C1 segment of cervical spinal cord (tissue), 14 donors: Measurements from ENCODE around the gene ARHGAP10.
A peak's percentile ranks its signal among the peaks of the same experiment; 100 is the strongest.

Source experiments
- DNase-seq, 14 donors: peaks; one replicate each; lab custom pipeline; 2025; lab: John Stamatoyannopoulos, UW

Gene ARHGAP10

DNA sequence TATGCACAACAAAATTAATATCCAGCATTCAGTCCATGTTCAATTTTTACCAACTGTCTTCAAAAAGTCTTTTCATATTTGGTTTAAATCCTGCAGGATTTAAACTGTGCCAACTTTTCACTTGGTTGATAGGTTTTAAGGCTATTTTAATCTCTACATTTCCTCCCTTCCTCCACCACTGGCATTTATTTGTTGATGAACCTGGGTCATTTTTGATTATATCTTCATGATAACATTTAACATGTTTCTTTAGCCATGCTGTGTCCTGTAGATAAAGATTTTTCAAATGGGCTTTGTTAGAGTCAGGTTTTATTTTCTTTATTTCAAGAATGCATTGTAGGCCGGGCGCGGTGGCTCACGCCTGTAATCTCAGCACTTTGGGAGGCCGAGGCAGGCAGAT is 216.4 kb downstream of the ARHGAP10 start:
- no peak for DNase-seq

- DNase-seq = peak in 2 of 14 donors; percentile 7 to 99
Measured at GRCh38 chr4:147950261-147950660, 218.4 kb downstream of the ARHGAP10 start.

DNA sequence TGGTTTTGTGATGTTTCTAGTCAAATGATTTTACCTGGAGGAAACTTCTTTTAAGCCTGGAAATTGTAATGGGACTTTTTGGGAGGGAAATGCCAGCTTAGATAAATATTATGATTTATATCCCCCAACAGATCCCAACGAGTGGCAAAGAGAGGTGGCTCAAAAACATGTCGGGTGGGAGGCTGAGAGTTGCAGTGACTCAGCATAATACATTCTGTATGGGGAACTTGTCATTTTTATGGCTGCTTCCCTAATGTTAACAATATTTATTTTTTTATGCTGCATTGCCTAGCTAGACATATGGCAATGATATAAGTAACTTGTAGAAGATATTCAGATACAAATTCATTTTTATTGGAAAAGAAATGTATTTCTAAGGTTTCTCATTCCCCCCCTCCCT is 219.0 kb downstream of the ARHGAP10 start:
- DNase-seq = no peak

DNA sequence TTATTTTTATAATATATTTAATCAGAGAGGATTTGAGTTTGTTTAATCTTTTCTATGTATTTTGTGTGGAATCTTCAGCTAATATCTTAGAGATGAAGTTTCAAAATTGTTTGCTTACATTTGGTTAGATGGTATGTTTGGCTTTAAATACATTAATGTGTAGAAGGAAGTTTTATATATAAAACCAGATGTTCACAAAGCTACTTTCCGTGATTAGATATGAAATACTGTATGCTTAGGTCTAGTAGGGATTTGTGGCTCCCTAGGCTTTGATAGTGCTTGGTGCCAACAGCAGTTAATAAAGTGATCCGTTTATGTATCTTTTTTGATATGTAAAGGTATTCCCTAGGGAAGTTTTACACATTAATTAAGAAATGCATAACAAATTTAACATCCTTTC is 223.0 kb downstream of the ARHGAP10 start:
- no peak for DNase-seq

- no peak for DNase-seq
Measured at GRCh38 chr4:147955827-147956558, 224.1 kb downstream of the ARHGAP10 start.

- DNase-seq = no peak
Measured at GRCh38 chr4:147957446-147957845, 225.6 kb downstream of the ARHGAP10 start.

GRCh38 chr4:147958057-147958456 is 226.2 kb downstream of the ARHGAP10 start:
- DNase-seq = no peak

DNA sequence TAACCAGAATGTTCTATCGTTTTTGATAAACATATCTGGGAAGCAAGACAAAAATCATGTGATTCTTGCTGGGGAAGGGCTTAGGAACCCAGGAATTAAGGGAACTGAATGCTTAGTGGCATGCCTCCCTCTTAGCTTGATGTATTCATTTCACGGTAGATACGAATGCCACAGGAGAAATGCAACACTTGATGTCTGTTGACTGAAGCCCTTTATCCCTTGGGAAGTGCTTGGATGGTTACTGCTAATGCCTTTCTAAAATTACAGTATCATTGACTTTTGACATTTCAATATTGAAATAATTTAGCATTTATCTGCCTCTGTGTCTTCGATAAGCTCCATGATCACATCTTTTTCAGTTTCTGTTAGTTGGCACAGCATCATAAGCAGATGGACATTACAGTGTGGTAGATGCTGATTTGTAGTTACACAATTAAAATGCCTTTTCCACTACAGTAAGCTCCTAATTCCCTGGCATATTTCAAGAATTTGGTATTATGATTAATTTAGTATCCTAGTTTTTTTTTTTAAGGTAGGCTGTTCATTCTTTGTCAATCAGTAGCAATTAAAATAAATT is 226.7 kb downstream of the ARHGAP10 start:
- peak in 1 of 14 donors; percentile 61 for DNase-seq

DNA sequence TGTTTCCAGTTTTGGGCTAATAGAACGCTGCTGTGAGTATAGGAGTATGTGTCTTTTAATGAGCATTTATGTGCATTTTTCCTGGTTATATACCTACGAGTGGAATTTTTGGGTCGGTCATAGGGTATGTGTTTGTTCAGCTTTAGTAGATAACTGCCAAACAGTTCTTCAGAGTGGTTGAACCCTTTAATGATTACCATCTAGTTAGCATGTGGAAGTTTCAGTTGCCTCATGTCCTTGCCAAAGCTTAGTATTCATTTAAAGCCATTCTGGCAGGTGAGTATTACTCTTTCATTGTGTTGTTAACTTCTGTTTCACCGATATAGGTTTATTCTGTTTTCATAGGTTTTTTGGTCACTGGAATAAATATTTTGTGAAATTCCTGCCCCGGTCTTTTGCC is 229.1 kb downstream of the ARHGAP10 start:
- no peak for DNase-seq

GRCh38 chr4:147963839-147964238 is 232.0 kb downstream of the ARHGAP10 start:
- no peak for DNase-seq

- DNase-seq = no peak
Measured at GRCh38 chr4:147964266-147964880, 232.5 kb downstream of the ARHGAP10 start.

DNA sequence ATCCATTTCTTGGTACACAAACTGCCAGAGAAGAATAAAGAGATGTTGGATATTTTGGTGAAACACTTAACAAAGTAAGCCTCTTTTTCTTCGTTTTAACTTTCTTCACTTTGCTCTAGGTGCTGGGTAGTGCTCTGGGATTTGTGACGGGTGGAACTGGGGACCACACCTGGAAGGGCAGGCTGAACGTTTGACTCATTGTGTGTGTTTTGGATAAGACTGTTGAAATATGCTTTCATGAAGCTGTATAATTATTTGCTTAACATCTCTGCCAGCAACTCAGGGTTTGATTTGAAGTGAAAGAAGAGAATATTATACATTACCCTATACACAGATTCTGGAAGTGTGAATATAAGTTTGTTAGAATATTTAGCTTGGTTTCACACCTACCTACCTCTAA is 233.2 kb downstream of the ARHGAP10 start:
- DNase-seq = no peak

DNA sequence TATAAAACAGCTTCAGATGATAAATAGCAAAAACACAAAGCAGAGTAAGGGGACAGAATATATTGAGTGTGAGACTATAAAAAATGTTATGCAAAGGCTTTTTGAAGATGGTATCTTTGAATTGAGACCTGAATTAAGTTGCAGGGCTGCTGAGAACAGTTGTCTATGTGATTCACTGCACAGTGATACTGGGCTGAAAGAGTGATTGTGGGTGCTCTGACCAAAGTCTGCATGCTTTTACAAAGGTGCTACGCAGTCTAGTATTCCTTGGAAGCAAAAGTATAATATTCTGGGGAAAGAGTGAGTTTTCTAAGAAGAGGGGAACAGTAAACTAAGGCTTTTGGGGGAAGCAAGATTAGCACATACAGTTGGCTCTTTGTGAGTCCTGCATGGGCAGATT is 234.0 kb downstream of the ARHGAP10 start:
- no peak for DNase-seq

DNA sequence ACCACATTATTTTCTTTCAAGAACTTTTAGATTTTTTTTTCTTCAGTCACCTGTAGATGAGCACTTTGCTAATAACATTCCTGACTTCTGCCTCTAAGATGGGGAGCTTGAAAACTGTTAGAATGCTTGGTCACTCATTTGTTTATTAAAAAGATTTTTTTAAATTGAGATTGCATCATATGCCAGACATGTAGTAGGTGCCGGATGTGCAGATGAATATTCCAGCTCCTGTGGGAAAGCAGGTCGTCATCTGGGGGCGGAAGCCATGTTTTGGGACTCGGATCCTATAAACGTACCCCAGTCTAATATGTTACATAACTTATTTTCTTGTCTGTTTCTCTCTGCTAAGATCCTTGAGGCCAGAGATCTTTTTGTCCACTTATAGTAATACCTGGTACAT is 236.8 kb downstream of the ARHGAP10 start:
- DNase-seq = no peak

GRCh38 chr4:147969573-147970385 is 237.9 kb downstream of the ARHGAP10 start:
- DNase-seq = no peak

- DNase-seq = no peak
Measured at GRCh38 chr4:147971116-147971515, 239.2 kb downstream of the ARHGAP10 start.

DNA sequence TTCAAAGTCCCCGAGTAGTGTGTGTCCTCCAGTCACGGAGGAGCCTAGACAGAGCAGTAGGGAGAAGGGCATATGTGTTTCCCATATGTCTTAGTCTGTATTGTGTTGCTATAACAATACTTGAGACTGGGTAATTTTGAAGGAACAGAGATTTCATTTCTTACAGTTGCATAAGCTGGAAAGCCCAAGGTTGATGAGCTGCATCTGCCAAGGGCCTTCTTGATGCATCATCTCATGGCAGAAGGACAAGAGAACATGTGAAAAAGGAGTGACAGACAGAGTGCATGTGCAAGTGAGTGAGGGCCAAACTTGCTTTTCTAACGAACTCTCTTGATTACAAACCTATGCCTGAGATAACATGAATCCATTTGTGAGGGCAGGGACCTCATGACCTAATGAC is 243.4 kb downstream of the ARHGAP10 start:
- no peak for DNase-seq

GRCh38 chr4:147975933-147976928 is 244.3 kb downstream of the ARHGAP10 start:
- no peak for DNase-seq

- DNase-seq = no peak
Measured at GRCh38 chr4:147980586-147980985, 248.7 kb downstream of the ARHGAP10 start.

- no peak for DNase-seq
Measured at GRCh38 chr4:147981305-147981704, 249.4 kb downstream of the ARHGAP10 start.
